Keratinocyte (primary cell): ENCODE measurements around the gene METAP1D.

Experiments
- EZH2 ChIP-seq: IDR thresholded peaks from one replicate; pipeline ENCODE4 v1.6.1; 2012; ENCODE audit warnings: inconsistent platforms, mild to moderate bottlenecking, low read length, moderate library complexity
- TF ChIP-seq, protein P1 (sequence below), 3 experiments: IDR thresholded peaks in 1 of 3; conservative IDR thresholded peaks in 1 of 3; optimal IDR thresholded peaks in 1 of 3; 2 replicates in 2 of 3; 3 replicates in 1 of 3; pipeline versions ENCODE3 to v1.5.1; 2011; ENCODE audit warnings: low read length in 3 of 3, mild to moderate bottlenecking in 3 of 3, moderate library complexity in 2 of 3, control low read depth in 1 of 3, inconsistent platforms in 1 of 3; ENCODE audit not compliant: insufficient read depth in 2 of 3; ENCODE audit errors: extremely low read depth in 1 of 3

DNA sequence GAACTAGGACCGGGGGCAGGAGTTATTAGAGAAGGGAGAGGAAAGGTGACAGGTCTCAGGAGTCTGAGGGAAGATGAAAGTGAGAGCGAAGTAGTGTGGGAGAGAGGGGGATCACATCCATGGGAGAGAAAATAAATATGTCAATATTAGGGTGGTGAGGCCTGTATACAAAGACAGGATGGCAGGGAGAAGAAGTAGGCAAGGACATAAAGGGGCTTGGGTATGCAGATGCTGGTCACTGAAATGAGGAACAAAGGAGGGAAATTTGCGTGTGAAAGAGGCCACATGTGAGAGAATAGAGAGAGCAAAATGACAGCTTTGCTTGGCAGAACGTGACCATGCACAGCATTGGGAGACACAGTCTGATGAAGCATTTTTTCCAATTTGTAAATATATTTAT is 13.6 kb downstream of the METAP1D start:
- TF ChIP-seq, protein P1, sequence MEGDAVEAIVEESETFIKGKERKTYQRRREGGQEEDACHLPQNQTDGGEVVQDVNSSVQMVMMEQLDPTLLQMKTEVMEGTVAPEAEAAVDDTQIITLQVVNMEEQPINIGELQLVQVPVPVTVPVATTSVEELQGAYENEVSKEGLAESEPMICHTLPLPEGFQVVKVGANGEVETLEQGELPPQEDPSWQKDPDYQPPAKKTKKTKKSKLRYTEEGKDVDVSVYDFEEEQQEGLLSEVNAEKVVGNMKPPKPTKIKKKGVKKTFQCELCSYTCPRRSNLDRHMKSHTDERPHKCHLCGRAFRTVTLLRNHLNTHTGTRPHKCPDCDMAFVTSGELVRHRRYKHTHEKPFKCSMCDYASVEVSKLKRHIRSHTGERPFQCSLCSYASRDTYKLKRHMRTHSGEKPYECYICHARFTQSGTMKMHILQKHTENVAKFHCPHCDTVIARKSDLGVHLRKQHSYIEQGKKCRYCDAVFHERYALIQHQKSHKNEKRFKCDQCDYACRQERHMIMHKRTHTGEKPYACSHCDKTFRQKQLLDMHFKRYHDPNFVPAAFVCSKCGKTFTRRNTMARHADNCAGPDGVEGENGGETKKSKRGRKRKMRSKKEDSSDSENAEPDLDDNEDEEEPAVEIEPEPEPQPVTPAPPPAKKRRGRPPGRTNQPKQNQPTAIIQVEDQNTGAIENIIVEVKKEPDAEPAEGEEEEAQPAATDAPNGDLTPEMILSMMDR (optimal IDR thresholded peaks at IDR 0.05 in 1 of 3, IDR thresholded peaks at IDR 0.05 in 1 of 3, conservative IDR thresholded peaks at IDR 0.05 in 1 of 3; ENCODE audit: extremely low read depth in 1 of 3, insufficient read depth in 2 of 3, low read length in 3 of 3): no peak
- no peak for TF ChIP-seq EZH2
